ENCODE data around the gene SDR9C7. TPM values are rescaled to one million over a fixed set of nuclear protein-coding genes. Genes with fewer than 3 reads are reported as not detected.
"Not testable (repeated sequence)": the region's sequence is repeated elsewhere in the genome, so short reads cannot be mapped to it uniquely, and the experiment has no call there.

The SDR9C7 gene
- total RNA-seq, 2 donors from 2014 or later, result not detected

DNA sequence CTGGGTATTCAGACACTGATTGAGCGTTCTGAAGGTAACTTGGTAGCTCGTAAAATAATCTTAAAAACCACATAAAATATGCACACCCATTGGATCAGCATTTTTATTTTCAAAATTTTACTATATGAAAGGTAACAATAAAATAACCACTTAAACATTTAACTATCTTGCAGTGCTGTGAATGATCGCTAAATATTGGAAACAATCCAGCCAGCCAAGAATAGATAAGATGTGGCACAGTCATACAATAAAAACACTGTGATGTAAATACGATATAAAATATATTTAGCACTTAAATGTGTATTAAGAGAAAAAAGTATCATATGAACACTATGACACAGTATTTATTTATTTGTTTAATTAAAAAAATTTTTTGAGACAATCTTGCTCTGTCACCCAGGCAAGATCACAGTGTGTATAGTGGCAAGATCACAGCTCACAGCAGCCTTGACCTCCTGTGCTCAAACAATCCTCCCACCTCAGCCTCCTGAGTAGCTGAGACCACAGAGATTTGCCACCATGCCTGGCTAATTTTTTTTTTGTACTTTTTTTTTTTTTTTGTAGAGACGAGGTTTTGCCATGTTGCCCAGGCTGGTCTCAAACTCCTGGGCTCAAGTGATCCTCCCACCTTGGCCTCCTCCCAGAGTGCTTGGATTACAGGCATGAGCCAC, 39.4 kb downstream of the SDR9C7 start:
- no peaks in the 10 kb centered on the region for H3K4me1 ChIP-seq
- H3K27me3 ChIP-seq, result no peaks in the 10 kb centered on the region
- no peak for TF ChIP-seq CTCF (IDR thresholded peaks at IDR 0.05)

GRCh38 chr12:56891885-56892284, 42.3 kb downstream of the SDR9C7 start:
- DNase-seq; H3K36me3 ChIP-seq; H3K4me1 ChIP-seq; H3K4me3 ChIP-seq; intact Hi-C loops (cut with DNase I); H3K27me3 ChIP-seq; H3K9me3 ChIP-seq; H3K9ac ChIP-seq (ENCODE audit: low read depth in 2 of 2, low read length in 2 of 2); H3K27ac ChIP-seq: not testable (repeated sequence)

More for the DNA sequence above, 39.4 kb downstream of the SDR9C7 start:
- Histone ChIP-seq H3K9me3 (no peaks in the 10 kb centered on the region), H3K4me3 (no peak overlapping the region), H3K9ac (ENCODE audit: low read depth in 2 of 2, low read length in 2 of 2) (no peak overlapping the region), H3K27ac (no peak overlapping the region), H3K36me3 (no peaks in the 10 kb centered on the region)
- no peak for DNase-seq
- intact Hi-C loops (cut with DNase I), result no loop called here

GRCh38 chr12:56886319-56886718, 47.9 kb downstream of the SDR9C7 start:
- no peak overlapping the region for H3K9ac ChIP-seq (ENCODE audit: low read depth in 2 of 2, low read length in 2 of 2)
- no peaks in the 10 kb centered on the region for H3K4me1 ChIP-seq
- H3K4me3 ChIP-seq, result no peak overlapping the region
- H3K9me3 ChIP-seq, result no peaks in the 10 kb centered on the region
- H3K36me3 ChIP-seq, result no peaks in the 10 kb centered on the region
- no peak overlapping the region for H3K27ac ChIP-seq
- no peaks in the 10 kb centered on the region for H3K27me3 ChIP-seq
- DNase-seq, result no peak
- intact Hi-C loops (cut with DNase I), result no loop called here
- TF ChIP-seq CTCF (IDR thresholded peaks at IDR 0.05), result no peak

DNA sequence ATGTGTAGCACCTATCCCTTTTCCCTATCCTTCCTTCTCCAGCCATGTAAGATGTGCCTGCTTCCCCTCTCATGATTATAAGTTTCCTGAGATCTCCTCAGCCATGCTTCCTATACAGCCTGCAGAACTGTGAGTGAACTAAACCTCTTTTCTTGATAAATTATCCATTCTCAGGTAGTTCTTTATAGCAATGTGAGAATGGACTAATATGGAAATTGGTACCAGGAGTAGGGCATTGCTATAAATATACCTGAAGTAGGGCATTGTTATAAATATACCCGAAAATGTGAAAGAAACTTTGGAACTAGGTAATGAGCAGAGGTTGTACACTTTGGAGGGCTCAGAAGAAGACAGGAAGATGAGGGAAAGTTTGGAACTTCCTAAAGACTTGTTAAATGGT, 48.9 kb downstream of the SDR9C7 start:
- Histone ChIP-seq H3K9me3 (no peaks in the 10 kb centered on the region), H3K4me3 (no peak overlapping the region), H3K4me1 (no peaks in the 10 kb centered on the region), H3K9ac (ENCODE audit: low read depth in 2 of 2, low read length in 2 of 2) (no peak overlapping the region), H3K36me3 (no peaks in the 10 kb centered on the region), H3K27me3 (no peaks in the 10 kb centered on the region), H3K27ac (no peak overlapping the region)
- TF ChIP-seq CTCF (IDR thresholded peaks at IDR 0.05), result no peak
- intact Hi-C loops (cut with DNase I), result no loop called here
- no peak for DNase-seq

- DNase-seq, result no peak
- no peaks in the 10 kb centered on the region for H3K36me3 ChIP-seq
- H3K4me3 ChIP-seq, result no peak overlapping the region
Measured at GRCh38 chr12:56884421-56884820, 49.8 kb downstream of the SDR9C7 start.

DNA sequence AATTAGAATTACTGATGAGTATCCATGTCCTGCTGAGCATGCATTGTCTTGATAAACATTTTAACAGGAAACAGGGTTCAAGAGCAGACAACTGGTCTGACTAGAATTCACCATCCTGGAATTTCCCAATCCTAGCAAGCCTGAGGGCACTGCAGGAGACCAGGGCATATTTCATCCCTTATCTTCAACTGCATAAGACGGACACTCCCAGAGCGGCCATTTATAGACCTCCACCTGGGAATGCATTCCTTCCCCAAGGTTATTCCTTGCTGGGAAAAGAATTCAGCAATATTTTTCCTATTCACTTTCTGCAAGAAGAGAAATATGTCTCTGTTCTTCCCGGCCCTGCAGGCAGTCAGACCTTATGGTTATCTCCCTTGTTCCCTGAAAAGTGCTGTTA, 51.8 kb downstream of the SDR9C7 start:
- H3K36me3 ChIP-seq; H3K9me3 ChIP-seq; H3K9ac ChIP-seq (ENCODE audit: low read depth in 2 of 2, low read length in 2 of 2); H3K4me3 ChIP-seq; H3K27me3 ChIP-seq; H3K4me1 ChIP-seq; DNase-seq; H3K27ac ChIP-seq; intact Hi-C loops (cut with DNase I): not testable (repeated sequence)

More at GRCh38 chr12:56884421-56884820, 49.8 kb downstream of the SDR9C7 start:
- no peak for TF ChIP-seq CTCF (IDR thresholded peaks at IDR 0.05)
- Histone ChIP-seq H3K9me3 (no peaks in the 10 kb centered on the region), H3K27ac (no peak overlapping the region), H3K4me1 (no peaks in the 10 kb centered on the region), H3K27me3 (no peaks in the 10 kb centered on the region), H3K9ac (ENCODE audit: low read depth in 2 of 2, low read length in 2 of 2) (no peak overlapping the region)
- intact Hi-C loops (cut with DNase I), result no loop called here
